Kidney glomerular epithelial cell (primary cell): ENCODE data around the gene TRIM40.

Source experiments
- DNase-seq: peaks from one replicate; lab custom pipeline; 2025; lab: John Stamatoyannopoulos, UW

Gene TRIM40

DNA sequence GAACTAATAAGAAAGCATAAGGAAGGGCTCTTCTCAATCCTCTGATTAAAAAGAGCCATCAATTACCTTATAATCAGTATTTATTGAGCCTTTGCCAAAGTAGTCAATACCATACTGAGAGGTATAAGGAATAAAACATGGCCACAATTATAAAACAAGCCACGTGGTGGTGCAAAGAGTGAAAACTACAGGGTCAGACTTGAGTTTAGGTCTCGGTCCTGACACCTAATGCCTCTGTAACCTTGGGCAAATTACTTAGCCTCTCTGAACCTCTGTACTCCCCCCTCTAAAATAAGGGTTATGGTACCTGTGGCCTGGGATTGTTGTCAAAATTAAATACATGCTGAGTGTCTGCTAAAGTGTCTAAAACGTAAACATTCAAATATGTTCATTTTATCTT lies 13.3 kb downstream of the TRIM40 start:
- no peak for DNase-seq

DNA sequence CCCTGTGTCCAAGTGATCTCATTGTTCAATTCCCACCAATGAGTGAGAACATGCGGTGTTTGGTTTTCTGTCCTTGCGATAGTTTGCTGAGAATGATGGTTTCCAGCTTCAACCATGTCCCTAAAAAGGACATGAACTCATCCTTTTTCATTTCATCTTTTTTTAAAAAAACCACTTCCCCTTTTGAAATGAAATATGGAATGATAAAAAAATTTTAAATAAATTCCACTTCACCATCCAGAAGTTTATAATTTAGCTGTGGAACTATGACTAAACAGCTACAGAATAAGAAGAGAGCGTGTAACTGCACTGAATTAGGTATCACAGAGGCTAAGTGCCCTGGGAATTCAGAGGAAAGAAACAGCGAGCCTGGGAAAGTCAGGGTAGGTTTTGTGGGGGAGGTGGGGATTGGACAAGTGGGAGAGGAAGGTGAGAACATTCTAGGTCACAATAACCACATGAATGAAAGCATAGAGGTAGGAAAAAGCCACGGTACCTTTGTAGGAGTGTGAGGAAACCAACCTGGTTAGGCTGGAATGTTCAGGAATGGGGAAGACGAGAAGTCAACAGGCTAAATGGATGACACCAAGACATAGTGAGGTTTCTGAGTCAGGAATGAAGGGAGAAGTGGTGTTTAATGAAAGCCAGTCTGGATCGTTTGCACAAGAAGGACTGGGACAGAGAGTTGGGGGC lies 14.1 kb downstream of the TRIM40 start:
- DNase-seq, result peak; percentile 25

DNA sequence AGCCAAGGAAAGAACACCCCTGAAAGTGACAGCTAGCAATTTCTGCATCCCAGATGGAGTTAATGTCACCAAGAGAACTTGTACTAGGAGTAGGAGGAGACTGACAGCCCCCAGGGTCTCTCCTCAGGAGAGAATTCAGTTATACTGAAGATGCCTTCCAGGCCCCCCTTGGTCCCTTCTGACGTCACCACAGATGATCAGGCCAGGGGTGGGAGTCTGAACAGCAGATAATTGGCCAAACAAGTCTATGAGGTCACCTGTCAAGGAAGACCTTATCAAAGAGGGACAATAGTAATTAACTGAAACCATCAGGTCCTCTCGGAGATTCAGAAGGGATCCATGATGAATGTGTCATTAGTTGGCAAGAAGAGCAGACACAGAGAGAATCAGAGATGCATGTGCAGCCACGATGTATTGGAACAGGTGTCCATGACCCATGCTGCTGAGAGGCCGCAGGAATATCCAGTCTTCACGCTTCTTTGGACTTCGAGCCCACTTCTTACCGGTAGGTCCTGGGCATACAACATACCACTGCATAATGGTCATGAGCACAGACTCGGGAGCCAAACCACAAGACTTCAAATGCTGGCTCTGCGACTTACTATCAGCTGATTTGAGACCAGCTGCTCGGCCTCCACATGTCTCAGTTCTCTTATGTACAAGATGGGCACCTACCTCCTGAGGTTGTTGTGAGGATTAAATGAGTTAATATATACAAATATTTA lies 14.9 kb downstream of the TRIM40 start:
- DNase-seq, result no peak

DNA sequence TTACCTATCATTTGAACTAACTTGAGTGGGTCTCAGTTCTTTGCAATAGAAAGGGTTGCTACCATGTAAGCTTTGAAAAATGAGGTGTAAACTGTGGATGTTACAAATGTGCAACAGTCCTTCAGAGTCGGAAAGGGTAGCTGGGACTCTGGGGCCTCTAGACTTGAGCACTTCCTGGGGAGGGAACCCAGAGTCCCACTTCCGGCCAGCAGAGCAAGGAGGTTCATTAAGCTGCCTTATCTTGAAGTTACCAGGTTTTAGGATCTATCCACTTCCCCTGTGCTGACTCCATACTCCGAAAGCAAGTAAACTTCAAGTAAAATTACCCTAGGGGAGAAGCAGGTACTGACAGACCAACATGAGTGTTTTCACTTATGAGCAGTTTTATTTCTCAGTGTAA lies 15.6 kb downstream of the TRIM40 start:
- DNase-seq, result no peak

DNA sequence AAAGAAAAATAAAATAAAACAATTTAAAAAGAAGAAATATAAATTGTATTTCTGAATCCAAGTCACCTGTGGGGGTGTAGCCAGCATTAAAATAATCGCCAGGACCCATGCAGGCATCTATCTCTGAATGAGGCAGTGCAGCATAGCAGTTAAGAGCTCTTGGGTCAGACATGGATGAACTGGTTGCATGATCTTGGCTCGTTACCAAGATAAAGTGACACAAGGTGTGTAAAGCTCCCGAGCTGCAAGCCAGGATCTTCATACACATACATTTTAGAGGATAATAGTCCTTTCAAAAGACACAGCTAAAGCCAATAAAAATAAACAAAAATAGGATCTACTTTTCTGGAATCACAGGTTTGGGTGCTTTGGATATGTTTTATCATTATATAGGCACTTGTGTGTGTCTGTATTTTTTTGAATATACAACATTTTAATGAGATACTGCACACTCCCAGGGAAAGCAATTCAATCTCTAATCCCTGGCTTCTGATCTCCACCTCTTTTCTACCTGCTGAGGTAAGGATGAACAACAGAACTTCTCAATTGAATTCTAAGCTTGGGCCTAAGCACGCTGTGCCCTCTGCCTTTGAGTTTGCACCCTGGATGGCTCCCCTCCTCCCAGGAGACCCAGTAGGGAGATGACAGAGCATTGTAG lies 16.2 kb downstream of the TRIM40 start:
- DNase-seq, result no peak

DNA sequence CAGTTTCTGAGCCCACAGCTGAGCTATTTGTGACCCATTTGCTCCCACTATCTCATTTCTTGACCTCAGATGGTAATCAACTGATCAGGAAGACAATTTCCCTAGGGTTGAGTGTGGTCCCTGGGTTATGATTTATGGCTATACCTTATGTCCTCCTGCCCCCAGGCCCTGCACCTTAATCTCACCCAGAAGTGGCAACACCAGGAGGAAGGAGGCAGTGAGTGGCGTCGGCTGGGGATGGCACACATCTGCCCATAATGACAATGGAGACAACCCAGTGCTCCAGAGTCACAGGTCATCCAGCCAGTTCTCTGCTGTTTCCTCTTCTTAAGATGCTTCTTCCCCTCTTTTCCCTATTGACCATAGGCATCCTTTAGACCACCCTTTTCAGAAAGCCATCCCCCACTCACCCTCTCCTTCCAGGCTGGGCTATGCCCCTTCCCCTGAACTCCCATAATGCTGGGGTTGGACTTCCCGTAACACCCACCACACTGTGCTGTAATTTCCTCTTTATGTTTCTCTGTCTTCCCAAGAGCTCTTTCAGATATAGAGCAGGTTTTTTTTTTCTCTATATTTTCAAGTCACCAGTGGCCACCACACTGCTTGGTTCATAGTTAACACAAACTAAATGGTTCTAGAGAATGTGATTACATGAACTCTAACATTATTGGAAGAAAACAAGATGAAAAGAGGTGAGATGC lies 17.1 kb downstream of the TRIM40 start:
- no peak for DNase-seq

DNA sequence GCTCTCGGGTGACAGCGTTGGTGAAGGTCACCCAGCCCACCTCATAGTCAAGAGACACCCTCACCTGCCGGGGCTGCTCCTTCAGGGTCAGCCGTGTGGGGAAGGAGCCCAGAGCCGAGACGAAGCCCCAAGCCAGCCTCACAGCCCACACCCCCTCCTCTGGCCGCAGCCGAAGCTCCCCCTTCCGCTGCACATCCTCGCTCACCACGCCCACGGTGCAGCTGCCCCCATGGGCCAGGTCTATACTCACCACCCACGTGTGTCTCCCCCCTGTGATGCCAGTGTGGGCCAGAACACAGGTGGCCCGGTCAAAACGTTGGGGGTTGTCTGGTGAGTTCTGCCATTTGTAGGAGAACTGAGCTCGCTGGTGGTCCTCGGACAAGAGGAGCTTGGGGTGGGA lies 18.1 kb downstream of the TRIM40 start:
- no peak for DNase-seq

DNA sequence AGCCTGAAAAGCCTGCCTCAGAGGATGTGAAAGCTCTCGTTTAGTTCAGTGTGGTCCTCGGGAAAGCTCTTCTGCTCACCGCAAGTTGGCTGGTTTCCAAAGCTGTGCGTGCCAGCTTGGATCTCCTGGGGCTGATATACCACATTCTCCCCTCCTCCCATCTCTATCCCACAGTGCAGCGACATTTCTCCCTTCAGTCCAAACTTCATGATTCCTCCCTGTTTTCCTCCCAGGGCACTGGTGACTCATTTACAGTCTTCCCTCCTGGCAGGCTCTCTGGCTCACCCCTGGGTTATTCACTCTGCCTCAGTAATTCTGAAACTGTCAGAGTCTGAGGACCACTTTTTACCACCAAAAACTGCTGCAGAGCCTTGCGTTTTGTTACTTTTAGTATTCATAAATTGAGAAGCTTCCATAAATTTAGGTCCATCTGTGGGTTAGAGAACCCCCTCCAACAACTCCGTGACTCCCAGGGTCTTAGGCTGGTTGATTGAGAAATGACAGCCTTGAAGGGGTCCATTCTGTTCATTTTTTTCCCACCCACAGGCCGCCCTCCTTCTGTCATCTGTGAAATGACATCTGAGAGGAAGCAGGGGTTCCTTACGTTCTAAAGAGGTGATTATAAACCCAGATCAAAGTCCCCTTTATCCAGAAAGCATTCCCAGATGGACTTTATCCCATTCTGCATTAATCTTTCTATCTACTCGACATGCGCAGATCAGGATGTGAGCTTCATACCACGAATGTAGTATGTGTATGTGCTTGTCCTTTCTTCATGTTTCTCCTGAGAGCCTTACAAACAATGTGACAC lies 19.0 kb downstream of the TRIM40 start:
- DNase-seq, result peak; percentile 93

DNA sequence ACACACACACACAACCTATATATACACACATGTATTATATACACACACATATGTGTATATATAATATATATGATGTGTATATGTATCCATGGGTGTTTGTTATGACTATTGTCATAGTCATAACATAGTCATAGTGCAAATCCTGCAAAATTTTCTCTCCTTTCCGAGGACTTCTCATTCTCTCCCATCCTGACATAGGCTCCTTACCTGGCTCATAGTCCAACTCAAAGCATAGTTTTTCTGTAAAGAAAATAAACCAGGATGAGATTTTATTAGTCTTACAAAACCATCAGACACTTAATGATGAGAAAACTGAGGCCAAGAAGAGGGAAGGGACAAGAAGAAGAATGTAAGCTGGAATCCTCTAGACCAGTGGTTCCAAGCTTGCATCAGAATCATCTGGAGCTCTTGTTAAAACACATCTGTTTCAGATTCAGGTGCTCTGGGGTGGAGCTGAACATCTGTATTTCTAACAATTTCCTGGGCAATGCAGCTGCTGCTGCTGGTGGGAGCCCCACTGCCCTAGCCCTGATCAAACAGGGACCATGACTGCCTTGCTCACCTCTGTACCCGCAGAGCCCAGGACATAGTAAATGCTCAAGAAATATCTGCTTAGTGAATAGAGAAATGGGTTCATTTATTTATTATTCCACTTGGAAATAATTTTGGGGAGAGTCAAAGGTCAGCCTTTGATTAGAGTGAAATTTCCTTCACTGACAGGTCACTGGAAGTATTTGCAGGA lies 19.8 kb downstream of the TRIM40 start:
- DNase-seq, result no peak

DNA sequence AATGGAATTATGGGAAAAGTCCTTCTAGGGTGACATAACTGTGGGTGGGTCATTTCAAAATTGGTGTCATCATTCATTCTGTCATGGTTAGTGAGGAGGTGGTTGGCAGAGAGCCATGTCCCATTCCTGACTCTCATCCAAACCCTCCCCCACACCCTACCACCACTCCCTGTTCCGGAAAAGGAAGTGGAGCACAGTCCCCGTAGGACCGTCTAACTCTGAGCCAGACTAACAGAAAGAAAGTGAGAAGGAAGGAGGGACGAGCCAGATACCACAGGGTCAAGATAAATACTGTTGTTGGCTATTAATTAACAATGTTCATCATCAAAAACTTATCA lies 20.3 kb downstream of the TRIM40 start:
- DNase-seq, result peak; percentile 86

DNA sequence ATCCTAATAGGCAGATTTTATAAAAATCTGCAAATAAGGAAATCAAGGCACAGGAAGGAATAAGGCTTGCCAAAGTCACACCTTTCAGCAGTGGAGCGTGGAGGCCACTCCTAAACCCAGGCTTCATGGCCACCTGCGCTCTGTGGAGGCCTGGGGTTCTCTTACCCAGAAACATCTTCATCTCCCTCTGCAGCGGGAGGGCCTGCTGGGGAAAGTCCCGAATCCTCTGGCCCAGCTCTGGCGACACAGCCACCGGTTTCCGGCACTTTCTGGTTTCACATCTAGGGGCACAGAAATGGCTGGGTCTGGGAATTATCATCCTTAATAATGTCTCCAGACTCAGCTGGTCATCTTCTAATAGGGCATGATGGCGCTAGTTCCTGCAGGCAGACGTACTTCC lies 20.8 kb downstream of the TRIM40 start:
- no peak for DNase-seq

DNA sequence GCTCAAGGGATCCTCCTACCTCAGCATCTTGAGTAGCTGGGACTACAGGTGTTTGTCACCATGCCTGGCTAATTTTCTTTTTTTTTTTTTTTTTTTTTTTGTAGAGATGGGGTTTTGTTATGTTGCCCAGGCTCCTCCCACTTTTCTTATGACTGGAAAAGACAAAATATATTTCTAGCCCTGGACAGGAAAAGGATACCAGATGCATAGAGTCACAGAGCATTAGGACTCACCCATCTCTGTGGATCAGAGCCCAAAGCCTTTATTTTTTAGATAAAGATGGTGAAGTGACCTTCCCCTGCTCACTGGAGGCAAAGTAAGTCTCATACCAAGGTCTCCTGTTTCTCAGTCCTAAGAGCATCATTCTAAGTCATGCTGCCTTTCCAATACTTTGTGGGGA lies 21.6 kb downstream of the TRIM40 start:
- DNase-seq, result no peak

DNA sequence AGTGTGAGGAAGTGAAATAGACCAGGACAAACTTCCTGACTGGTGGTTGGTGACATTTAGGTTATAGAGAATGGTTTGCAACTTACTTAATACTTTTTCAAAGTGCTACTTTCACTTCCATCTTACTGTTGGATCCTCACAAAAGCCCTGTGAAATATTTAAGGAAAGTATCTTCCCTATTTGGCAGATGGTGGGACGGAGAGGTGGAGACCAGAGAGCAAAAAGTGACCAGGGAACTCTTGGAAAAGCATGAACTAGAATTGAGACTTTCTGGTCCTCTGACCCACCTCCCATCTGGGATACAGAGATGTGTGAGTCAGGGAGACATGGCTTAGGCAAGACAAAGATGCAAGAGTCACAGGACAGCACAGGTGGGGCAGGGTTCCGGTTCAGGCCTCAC lies 22.1 kb downstream of the TRIM40 start:
- no peak for DNase-seq

DNA sequence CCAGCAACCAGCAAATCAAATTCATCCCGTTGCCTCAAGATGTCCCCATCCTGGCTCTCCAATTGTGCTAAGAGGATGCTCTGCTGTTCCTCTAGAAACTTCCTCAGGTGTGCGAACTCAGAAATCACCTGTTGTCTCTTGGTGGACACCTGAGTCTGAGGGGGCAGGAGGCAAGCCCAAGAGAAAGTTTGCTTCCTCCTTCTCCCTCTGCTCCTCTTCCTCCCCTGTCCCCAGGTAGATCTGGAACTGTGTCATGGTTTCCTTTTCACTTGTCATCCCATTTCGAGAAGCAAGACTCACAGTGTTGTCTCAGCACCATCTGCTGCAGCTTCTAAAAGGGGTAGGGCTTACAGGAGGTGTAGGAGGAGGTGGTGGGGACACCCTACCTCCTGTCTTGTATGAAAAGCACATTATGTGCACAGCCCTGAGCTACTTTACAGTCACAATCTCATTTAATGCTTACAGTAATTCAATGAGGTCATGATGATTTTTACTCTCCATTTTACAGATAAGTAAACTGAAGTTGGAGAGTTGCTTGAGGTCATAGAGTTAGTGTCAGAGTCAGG lies 22.6 kb downstream of the TRIM40 start:
- DNase-seq, result no peak

DNA sequence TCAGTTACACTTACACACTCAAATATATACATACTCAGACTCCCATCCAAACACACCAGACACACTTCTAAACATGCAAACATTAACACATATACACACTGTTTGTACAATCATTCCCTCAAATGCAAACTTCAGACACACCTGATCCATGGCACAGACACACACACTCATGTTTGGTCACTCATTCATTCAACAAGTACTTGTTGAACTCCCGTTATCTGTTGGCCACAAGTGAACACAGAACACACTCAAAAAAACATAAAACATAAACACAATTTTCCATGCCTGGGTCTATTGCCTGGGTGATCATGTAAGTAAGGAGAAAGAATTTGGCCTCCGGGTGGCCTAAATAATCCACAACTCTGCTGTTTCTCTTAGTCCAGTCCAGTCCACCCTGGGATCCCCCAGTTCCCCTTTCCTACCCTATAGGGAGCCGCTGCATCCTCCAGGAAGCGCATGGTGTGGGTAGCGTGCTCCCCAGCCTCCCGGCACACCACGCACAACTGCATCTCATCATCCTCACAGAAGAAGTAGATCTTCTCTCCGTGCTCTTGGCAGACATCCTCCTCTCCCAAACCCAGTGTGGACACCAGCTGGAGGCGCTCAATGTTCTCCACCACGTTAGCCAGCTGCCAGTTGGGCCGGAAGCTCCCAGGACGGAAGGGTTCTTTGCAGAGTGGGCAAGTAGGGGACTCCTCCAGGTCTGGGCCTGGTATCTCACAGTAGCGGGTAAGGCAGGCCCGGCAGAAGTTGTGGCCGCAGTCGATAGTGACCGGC lies 24.3 kb downstream of the TRIM40 start:
- no peak for DNase-seq

DNA sequence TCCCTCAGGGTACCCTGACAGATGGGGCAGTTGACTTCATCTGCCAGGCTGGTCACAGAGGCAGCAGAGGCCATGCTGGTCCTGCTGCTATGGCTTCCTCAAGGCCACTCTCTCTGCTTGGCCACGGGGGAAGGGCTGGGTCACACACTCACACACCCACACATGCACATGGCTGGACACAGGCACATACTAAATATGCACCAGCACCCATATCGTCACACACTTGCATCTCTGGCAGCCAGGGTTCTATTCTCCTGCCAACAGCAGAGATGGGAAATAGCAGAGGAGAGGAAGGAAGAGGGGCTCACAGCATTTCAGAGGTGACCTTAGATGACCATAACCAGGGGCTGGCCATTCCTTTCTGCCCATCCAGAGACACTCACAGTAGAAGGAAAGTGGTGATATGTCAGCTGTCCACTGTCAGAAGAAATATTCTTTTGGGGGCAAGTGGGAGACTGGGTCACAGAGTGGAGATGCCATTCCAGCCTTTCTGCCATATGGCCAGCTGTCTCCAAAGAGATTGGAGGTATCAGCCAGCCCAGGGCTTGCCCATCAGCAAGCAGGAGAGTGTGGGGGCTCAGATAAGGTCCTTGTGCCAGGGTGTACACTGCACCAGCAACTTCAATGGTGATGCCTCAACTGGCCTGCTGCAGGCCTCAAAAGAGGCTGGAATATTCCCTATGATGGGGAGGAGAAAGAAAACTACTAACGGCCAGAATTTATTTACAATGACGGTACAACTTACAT lies 25.0 kb downstream of the TRIM40 start, which contains the start of gene TRIM10:
Gene TRIM10 (minus strand): TSS at position 427 of the 747 bp plus-strand sequence. CDS start 353 bp downstream, at position 74.
- no peak for DNase-seq

DNA sequence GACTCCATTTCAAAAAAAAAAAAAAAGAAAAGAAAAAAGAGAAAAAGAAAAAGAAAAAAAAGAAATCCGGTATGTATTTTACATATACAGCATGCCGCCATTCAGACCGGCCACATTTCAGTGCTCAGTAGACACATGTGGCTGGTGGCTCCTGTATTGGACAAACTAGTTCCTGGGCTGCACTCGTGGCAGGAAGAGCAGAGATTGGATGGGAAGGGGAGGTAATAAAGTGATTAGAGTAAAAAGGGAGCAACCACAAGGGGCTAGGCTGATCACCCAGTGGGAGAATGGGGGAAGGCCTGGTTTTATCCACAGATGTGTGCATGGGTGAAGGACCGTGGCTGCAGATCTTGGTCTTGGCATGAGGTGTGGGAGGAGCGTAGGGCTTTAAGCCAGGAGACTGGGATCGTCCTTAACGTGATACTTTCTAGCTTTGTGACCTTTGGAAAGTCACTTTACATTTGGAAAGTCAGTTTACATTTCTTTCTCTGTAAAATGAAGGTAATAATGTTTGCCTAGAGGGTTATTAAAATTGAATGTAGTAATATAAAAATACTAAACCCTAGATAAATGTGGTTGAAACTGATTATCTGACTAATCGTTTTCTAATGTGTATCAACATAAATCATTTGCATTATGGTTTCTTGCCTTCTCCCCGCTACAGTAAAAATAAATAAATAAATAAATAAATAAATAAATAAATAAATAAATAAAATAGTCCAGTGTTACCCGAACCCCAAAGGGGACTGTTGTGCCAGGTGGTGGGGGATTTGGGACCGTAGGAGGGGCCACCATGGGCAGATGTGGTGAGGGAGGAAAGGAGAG lies 26.5 kb downstream of the TRIM40 start:
- DNase-seq, result no peak
